HUES64 (cell line): ENCODE results near the gene PDXK.

Experiments
- H3K27ac ChIP-seq: 2 replicates; pipeline ENCODE4 v1.7.0; 2013; ENCODE audit warnings: low read depth, low read length, inconsistent platforms
- H3K27me3 ChIP-seq: 2 replicates; pipeline ENCODE4 v1.6.1; 2013; ENCODE audit warnings: mild to moderate bottlenecking, low read length; ENCODE audit not compliant: insufficient read depth
- H3K36me3 ChIP-seq: 2 replicates; pipeline ENCODE4 v1.6.1; 2013; ENCODE audit warnings: mild to moderate bottlenecking, low read length; ENCODE audit not compliant: insufficient read depth
- H3K4me1 ChIP-seq: 2 replicates; pipeline ENCODE4 v1.6.1; 2013; ENCODE audit warnings: mild to moderate bottlenecking, low read length, moderate library complexity; ENCODE audit not compliant: insufficient read depth
- H3K4me3 ChIP-seq: 2 replicates; pipeline ENCODE4 v1.5.1; 2013; ENCODE audit warnings: mild to moderate bottlenecking, low read length, moderate library complexity
- H3K9ac ChIP-seq: 2 replicates; pipeline ENCODE4 v1.6.1; 2013; ENCODE audit warnings: mild to moderate bottlenecking, low read depth, low read length
- H3K9me3 ChIP-seq: 2 replicates; pipeline ENCODE4 v1.6.1; 2013; ENCODE audit warnings: low read depth, low read length; ENCODE audit not compliant: insufficient read depth
- WGBS: fragments of 150-250, 120-280 bp; methylation state at CpG from one replicate; pipeline ENCODE4 v1.1.7; 2013; ENCODE audit warnings: missing lambda C conversion rate; 5-methylcytosine and 5-hydroxymethylcytosine counted together

The PDXK gene

GRCh38 chr21:43717166-43717853 is 1.6 kb upstream of the PDXK start:
- Histone ChIP-seq H3K4me3 (no peak overlapping the region), H3K36me3 (no peaks in the 10 kb centered on the region), H3K9me3 (no peaks in the 10 kb centered on the region), H3K4me1 (peaks cover 10% of the 10 kb centered on the region), H3K27me3 (peaks cover 10% of the 10 kb centered on the region), H3K27ac (no peak overlapping the region), H3K9ac (no peak overlapping the region)
- 87% methylated on average over 11 of the region's 13 CpGs for WGBS

GRCh38 chr21:43717967-43718871 is 710 bp upstream of the PDXK start:
- 25% methylated on average over 70 of the region's 70 CpGs for WGBS
- H3K36me3 ChIP-seq, result no peaks in the 10 kb centered on the region
- peaks cover 10% of the 10 kb centered on the region for H3K27me3 ChIP-seq
- H3K9me3 ChIP-seq, result no peaks in the 10 kb centered on the region
- H3K4me1 ChIP-seq, result peaks cover 5% of the 10 kb centered on the region; the same call in 1 of the 2 replicates
- H3K27ac ChIP-seq, result peak overlapping the region; percentile 65
- peak overlapping the region; percentile 87 for H3K9ac ChIP-seq
- peak overlapping the region; percentile 95 for H3K4me3 ChIP-seq

GRCh38 chr21:43719748-43720538 is 1.0 kb downstream of the PDXK start:
- Histone ChIP-seq H3K4me1 (peaks cover 5% of the 10 kb centered on the region; the same call in 1 of the 2 replicates), H3K9ac (peak overlapping the region; percentile 81), H3K9me3 (no peaks in the 10 kb centered on the region), H3K4me3 (peak overlapping the region; percentile 95), H3K27ac (no peak overlapping the region), H3K27me3 (peaks cover 10% of the 10 kb centered on the region), H3K36me3 (peaks cover 10% of the 10 kb centered on the region; the same call in 1 of the 2 replicates)
- whole genome bisulfite sequencing, result 17% methylated on average over 49 of the region's 49 CpGs

- no peak overlapping the region for H3K9ac ChIP-seq
- H3K27ac ChIP-seq, result no peak overlapping the region
Observed at GRCh38 chr21:43720539-43721166, 1.7 kb downstream of the PDXK start.

GRCh38 chr21:43721206-43721605 is 2.3 kb downstream of the PDXK start:
- 93% methylated on average over 4 of the region's 4 CpGs for WGBS
- Histone ChIP-seq H3K9ac (no peak overlapping the region), H3K4me3 (no peak overlapping the region), H3K36me3 (peaks cover 10% of the 10 kb centered on the region; the same call in 1 of the 2 replicates), H3K9me3 (no peaks in the 10 kb centered on the region), H3K27ac (no peak overlapping the region), H3K4me1 (peaks cover 5% of the 10 kb centered on the region; the same call in 1 of the 2 replicates), H3K27me3 (peaks cover 10% of the 10 kb centered on the region)

More at GRCh38 chr21:43720539-43721166, 1.7 kb downstream of the PDXK start:
- peaks cover 5% of the 10 kb centered on the region; the same call in 1 of the 2 replicates for H3K4me1 ChIP-seq
- peak overlapping the region; percentile 95 for H3K4me3 ChIP-seq
- WGBS, result 89% methylated on average over 16 of the region's 16 CpGs
- peaks cover 10% of the 10 kb centered on the region; the same call in 1 of the 2 replicates for H3K36me3 ChIP-seq
- H3K27me3 ChIP-seq, result peaks cover 10% of the 10 kb centered on the region
- H3K9me3 ChIP-seq, result no peaks in the 10 kb centered on the region

- H3K4me1 ChIP-seq, result peaks cover 5% of the 10 kb centered on the region; the same call in 1 of the 2 replicates
- no peak overlapping the region for H3K4me3 ChIP-seq
- 91% methylated on average over 3 of the region's 3 CpGs for WGBS
- peaks cover 10% of the 10 kb centered on the region for H3K27me3 ChIP-seq
- no peaks in the 10 kb centered on the region for H3K9me3 ChIP-seq
- H3K36me3 ChIP-seq, result peaks cover 10% of the 10 kb centered on the region; the same call in 1 of the 2 replicates
- no peak overlapping the region for H3K9ac ChIP-seq
- no peak overlapping the region for H3K27ac ChIP-seq
Observed at GRCh38 chr21:43721939-43722338, 3.0 kb downstream of the PDXK start.

GRCh38 chr21:43723648-43724047 is 4.7 kb downstream of the PDXK start:
- no peak overlapping the region for H3K9ac ChIP-seq
- H3K27me3 ChIP-seq, result 0 out of 2 replicates have a peak, but pooled peaks cover 2% of the 10 kb centered on the region
- H3K9me3 ChIP-seq, result no peaks in the 10 kb centered on the region
- WGBS, result 93% methylated on average over 12 of the region's 12 CpGs
- H3K36me3 ChIP-seq, result peaks cover 10% of the 10 kb centered on the region; the same call in 1 of the 2 replicates
- H3K4me1 ChIP-seq, result peaks cover 5% of the 10 kb centered on the region; the same call in 1 of the 2 replicates
- no peak overlapping the region for H3K4me3 ChIP-seq
- H3K27ac ChIP-seq, result no peak overlapping the region

GRCh38 chr21:43726686-43727518 is 8.0 kb downstream of the PDXK start:
- no peak overlapping the region for H3K27ac ChIP-seq
- H3K9me3 ChIP-seq, result no peaks in the 10 kb centered on the region
- 90% methylated on average over 21 of the region's 21 CpGs for WGBS
- peaks cover 10% of the 10 kb centered on the region; the same call in 1 of the 2 replicates for H3K36me3 ChIP-seq
- no peak overlapping the region for H3K4me3 ChIP-seq
- H3K27me3 ChIP-seq, result no peaks in the 10 kb centered on the region
- peaks cover 4% of the 10 kb centered on the region; the same call in 1 of the 2 replicates for H3K4me1 ChIP-seq
- H3K9ac ChIP-seq, result no peak overlapping the region

GRCh38 chr21:43727519-43728153 is 8.7 kb downstream of the PDXK start:
- WGBS, result 87% methylated on average over 10 of the region's 10 CpGs
- Histone ChIP-seq H3K4me1 (peaks cover 4% of the 10 kb centered on the region; the same call in 1 of the 2 replicates), H3K9me3 (no peaks in the 10 kb centered on the region), H3K9ac (peak overlapping the region; percentile 72), H3K27ac (peak overlapping the region; percentile 85), H3K27me3 (no peaks in the 10 kb centered on the region), H3K4me3 (peak overlapping the region; percentile 56), H3K36me3 (peaks cover 10% of the 10 kb centered on the region; the same call in 1 of the 2 replicates)
